ENCODE measurements around the gene CBR1.

DNA sequence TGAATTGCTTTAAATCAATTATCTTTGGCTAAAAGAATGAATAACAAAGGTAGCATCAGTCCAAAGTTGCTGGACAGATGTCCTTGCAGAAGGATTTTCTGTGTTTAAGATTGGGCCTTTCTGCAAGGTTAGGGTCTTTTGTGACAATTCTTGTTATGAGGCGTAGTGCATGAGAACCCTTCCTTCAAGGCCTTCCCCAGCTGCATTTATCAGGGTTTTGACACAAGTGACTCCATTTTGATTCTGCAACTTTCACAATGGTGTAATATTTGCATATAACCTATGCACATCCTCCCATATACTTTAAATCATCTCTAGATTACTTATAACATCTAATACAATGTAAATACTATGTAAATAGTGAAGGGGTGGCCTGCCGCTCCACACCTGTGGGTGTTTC, 8.4 kb upstream of the CBR1 start:
- TF ChIP-seq, protein P1, sequence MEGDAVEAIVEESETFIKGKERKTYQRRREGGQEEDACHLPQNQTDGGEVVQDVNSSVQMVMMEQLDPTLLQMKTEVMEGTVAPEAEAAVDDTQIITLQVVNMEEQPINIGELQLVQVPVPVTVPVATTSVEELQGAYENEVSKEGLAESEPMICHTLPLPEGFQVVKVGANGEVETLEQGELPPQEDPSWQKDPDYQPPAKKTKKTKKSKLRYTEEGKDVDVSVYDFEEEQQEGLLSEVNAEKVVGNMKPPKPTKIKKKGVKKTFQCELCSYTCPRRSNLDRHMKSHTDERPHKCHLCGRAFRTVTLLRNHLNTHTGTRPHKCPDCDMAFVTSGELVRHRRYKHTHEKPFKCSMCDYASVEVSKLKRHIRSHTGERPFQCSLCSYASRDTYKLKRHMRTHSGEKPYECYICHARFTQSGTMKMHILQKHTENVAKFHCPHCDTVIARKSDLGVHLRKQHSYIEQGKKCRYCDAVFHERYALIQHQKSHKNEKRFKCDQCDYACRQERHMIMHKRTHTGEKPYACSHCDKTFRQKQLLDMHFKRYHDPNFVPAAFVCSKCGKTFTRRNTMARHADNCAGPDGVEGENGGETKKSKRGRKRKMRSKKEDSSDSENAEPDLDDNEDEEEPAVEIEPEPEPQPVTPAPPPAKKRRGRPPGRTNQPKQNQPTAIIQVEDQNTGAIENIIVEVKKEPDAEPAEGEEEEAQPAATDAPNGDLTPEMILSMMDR (IDR thresholded peaks at IDR 0.05) = no peak
- TF ChIP-seq POLR2AphosphoS5 (IDR thresholded peaks at IDR 0.05) = no peak
